ENCODE data around the gene XIRP1.

Gene XIRP1

GRCh38 chr3:39146611-39147591 is 45.5 kb downstream of the XIRP1 start:
- peak in 42 of 56 donors; percentile 14 to 89 (median 55) for DNase-seq

GRCh38 chr3:39146083-39146501 is 46.3 kb downstream of the XIRP1 start:
- peak in 1 of 56 donors; percentile 10 for DNase-seq

GRCh38 chr3:39144748-39145380 is 47.5 kb downstream of the XIRP1 start:
- DNase-seq = no peak

- no peak for DNase-seq
Measured at GRCh38 chr3:39144095-39144747, 48.2 kb downstream of the XIRP1 start.

GRCh38 chr3:39143051-39143885 is 49.1 kb downstream of the XIRP1 start:
- DNase-seq = no peak

GRCh38 chr3:39142067-39142466 is 50.3 kb downstream of the XIRP1 start:
- DNase-seq = no peak

- DNase-seq = peak in 1 of 56 donors; percentile 20
Measured at GRCh38 chr3:39141171-39141995, 51.0 kb downstream of the XIRP1 start.

GRCh38 chr3:39140341-39140971 is 51.9 kb downstream of the XIRP1 start:
- no peak for DNase-seq

- DNase-seq = no peak
Measured at GRCh38 chr3:39139442-39139841, 53.0 kb downstream of the XIRP1 start.

- peak in 40 of 56 donors; percentile 8 to 84 (median 38) for DNase-seq
Measured at GRCh38 chr3:39138804-39139415, 53.5 kb downstream of the XIRP1 start.

GRCh38 chr3:39137991-39138803 is 54.2 kb downstream of the XIRP1 start:
- no peak for DNase-seq

GRCh38 chr3:39137435-39137936 is 54.9 kb downstream of the XIRP1 start:
- DNase-seq = no peak

GRCh38 chr3:39136533-39137434 is 55.6 kb downstream of the XIRP1 start:
- DNase-seq = no peak

GRCh38 chr3:39135170-39135805 is 57.1 kb downstream of the XIRP1 start:
- no peak for DNase-seq

- DNase-seq = no peak
Measured at GRCh38 chr3:39134305-39134704, 58.1 kb downstream of the XIRP1 start.

- no peak for DNase-seq
Measured at GRCh38 chr3:39133822-39134221, 58.6 kb downstream of the XIRP1 start.

Measured in nucleus accumbens (tissue), 56 donors.